MM.1S (cell line): ENCODE data around the gene FAM20C.

Experiments used
- EZH2 ChIP-seq: fragments of 300-600 bp; sonication (generic); optimal IDR thresholded peaks from 2 replicates; pipeline ENCODE3; 2017; ENCODE audit warnings: low read depth, mild to moderate bottlenecking, antibody characterized with exemption, low read length, mixed read lengths
- EZH2phosphoT487 ChIP-seq: fragments of 300-600 bp; sonication (generic); IDR thresholded peaks from 2 replicates; pipeline ENCODE4 v1.6.1; 2018; ENCODE audit warnings: antibody characterized with exemption, low read length
- TF ChIP-seq, protein P1 (sequence below): fragments of 300-600 bp; sonication (generic); IDR thresholded peaks from 2 replicates; pipeline ENCODE4 v1.5.1; 2016; ENCODE audit warnings: antibody characterized with exemption, low read length, mixed read lengths

DNA sequence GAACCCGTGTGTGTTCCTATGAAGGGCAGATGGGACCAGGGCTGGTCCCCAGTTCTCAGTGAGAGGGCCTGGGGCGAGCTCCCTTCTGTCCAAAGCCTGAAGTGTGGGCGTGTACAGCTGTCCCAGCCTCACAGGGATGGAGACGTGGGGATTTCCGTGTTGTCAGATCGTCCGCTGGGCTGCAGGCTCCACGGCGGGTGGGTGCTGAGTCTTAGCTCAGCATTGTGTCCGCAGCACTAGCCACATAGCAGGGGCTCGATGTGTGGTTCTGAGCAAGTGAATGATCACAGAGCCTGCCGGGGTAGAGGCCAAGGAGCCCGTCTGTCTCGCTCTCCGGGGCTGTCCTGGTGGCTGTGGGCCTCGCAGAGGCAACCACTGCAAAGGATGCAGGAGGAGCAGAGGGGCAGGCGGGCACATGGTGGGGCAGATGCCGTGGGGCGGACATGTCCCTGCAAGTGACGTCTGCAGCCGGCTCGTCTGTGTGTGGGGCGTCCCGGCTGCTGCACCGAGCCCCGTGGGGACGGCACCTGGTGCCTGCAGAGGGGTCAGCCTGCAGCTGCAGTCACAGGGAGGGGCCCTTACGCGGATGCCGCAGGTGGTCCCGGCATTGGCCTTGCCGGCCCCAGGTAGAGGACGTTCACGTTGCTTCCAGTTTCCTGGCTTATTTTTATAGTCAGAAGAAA lies 30.9 kb downstream of the FAM20C start:
- TF ChIP-seq, protein P1, sequence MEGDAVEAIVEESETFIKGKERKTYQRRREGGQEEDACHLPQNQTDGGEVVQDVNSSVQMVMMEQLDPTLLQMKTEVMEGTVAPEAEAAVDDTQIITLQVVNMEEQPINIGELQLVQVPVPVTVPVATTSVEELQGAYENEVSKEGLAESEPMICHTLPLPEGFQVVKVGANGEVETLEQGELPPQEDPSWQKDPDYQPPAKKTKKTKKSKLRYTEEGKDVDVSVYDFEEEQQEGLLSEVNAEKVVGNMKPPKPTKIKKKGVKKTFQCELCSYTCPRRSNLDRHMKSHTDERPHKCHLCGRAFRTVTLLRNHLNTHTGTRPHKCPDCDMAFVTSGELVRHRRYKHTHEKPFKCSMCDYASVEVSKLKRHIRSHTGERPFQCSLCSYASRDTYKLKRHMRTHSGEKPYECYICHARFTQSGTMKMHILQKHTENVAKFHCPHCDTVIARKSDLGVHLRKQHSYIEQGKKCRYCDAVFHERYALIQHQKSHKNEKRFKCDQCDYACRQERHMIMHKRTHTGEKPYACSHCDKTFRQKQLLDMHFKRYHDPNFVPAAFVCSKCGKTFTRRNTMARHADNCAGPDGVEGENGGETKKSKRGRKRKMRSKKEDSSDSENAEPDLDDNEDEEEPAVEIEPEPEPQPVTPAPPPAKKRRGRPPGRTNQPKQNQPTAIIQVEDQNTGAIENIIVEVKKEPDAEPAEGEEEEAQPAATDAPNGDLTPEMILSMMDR, result no peak
- TF ChIP-seq EZH2phosphoT487 (no peak), EZH2 (no peak)
